Measurements from ENCODE around the gene HRAS. TPM values are rescaled to one million over a fixed set of nuclear protein-coding genes. Genes with fewer than 3 reads are reported as not detected.

The HRAS gene
- total RNA-seq, 1 experiment from 2014 or later: 123 TPM

DNA sequence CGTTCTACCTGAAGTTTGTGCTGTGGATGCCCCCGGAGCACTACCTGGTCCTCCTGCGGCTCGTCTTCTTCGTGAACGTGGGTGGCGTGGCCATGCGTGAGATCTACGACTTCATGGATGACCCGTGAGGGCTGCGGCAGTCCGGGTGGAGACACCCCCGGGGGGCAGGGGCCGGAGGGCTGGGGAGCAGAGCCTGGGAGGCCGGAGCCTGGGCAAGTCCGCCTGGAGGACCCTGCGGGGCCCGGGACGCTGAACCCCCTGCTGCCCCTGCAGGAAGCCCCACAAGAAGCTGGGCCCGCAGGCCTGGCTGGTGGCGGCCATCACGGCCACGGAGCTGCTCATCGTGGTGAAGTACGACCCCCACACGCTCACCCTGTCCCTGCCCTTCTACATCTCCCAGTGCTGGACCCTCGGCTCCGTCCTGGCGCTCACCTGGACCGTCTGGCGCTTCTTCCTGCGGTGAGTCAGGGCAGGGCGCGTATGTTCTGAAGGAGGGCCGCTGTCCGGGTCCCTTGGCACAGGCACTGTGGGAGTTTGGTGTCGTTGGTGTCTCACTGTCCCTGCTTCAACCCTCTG lies 45.7 kb downstream of the HRAS start:
- intact Hi-C loops (cut with micrococcal nuclease): no loop called here
- no peak overlapping the region for H3K4me3 Mint-ChIP-seq (ENCODE audit: unreplicated experiment)
- POLR2A ChIA-PET: interaction anchor here (0.6 kb wide), 1 partner anchor 16 kb away, joined by 3 read pairs; no protein-coding TSS in a partner anchor
- no peak for DNase-seq (ENCODE audit: unreplicated experiment)
- H3K9me3 Mint-ChIP-seq (ENCODE audit: unreplicated experiment): no peaks in the 10 kb centered on the region
- H3K27me3 Mint-ChIP-seq (ENCODE audit: insufficient read depth, unreplicated experiment): no peaks in the 10 kb centered on the region
- no TSS peak for BruUV-seq (replicated peaks)
- H3K4me1 Mint-ChIP-seq (ENCODE audit: insufficient read depth, unreplicated experiment): no peaks in the 10 kb centered on the region
- H3K27ac Mint-ChIP-seq (ENCODE audit: low read depth, unreplicated experiment): no peak overlapping the region
- CTCF ChIA-PET: no interaction called here
- peaks cover 31% of the 10 kb centered on the region for H3K36me3 Mint-ChIP-seq (ENCODE audit: insufficient read depth, unreplicated experiment)
- TF ChIP-seq, protein P1, sequence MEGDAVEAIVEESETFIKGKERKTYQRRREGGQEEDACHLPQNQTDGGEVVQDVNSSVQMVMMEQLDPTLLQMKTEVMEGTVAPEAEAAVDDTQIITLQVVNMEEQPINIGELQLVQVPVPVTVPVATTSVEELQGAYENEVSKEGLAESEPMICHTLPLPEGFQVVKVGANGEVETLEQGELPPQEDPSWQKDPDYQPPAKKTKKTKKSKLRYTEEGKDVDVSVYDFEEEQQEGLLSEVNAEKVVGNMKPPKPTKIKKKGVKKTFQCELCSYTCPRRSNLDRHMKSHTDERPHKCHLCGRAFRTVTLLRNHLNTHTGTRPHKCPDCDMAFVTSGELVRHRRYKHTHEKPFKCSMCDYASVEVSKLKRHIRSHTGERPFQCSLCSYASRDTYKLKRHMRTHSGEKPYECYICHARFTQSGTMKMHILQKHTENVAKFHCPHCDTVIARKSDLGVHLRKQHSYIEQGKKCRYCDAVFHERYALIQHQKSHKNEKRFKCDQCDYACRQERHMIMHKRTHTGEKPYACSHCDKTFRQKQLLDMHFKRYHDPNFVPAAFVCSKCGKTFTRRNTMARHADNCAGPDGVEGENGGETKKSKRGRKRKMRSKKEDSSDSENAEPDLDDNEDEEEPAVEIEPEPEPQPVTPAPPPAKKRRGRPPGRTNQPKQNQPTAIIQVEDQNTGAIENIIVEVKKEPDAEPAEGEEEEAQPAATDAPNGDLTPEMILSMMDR (IDR thresholded peaks at IDR 0.05; ENCODE audit: unreplicated experiment): no peak

DNA sequence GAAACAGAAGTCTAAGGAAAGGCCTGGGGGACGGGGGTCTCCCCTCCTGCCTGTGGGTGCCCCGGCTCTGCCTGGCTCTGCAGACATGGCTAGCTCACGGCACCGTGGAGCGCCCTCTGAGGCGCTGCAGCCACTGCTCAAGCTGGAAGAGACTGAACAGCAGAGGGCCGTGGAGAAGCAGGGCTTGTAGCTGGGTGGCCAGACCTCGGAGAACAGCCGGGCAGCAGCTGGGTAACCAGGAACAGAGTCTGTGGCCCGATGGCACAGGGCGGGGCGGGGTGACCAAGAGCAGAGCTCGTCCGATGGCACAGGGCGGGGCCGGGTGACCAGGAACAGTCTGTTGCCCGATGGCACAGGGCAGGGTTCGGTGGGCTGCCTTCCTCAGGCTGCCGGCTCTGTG lies 46.4 kb downstream of the HRAS start:
- Mint-ChIP-seq H3K4me1 (ENCODE audit: insufficient read depth, unreplicated experiment) (no peaks in the 10 kb centered on the region), H3K27ac (ENCODE audit: low read depth, unreplicated experiment) (no peak overlapping the region), H3K4me3 (ENCODE audit: unreplicated experiment) (no peak overlapping the region), H3K9me3 (ENCODE audit: unreplicated experiment) (no peaks in the 10 kb centered on the region), H3K27me3 (ENCODE audit: insufficient read depth, unreplicated experiment) (no peaks in the 10 kb centered on the region), H3K36me3 (ENCODE audit: insufficient read depth, unreplicated experiment) (peaks cover 24% of the 10 kb centered on the region)
- intact Hi-C loops (cut with micrococcal nuclease): no loop called here
- no peak for DNase-seq (ENCODE audit: unreplicated experiment)
- TF ChIP-seq, protein P1 (IDR thresholded peaks at IDR 0.05; ENCODE audit: unreplicated experiment): no peak
- ChIA-PET POLR2A (no interaction called here), CTCF (no interaction called here)
- BruUV-seq (replicated peaks): no TSS peak

- TF ChIP-seq, protein P1 (IDR thresholded peaks at IDR 0.05; ENCODE audit: unreplicated experiment): no peak
- Mint-ChIP-seq H3K4me1 (ENCODE audit: insufficient read depth, unreplicated experiment) (no peaks in the 10 kb centered on the region), H3K27ac (ENCODE audit: low read depth, unreplicated experiment) (no peak overlapping the region), H3K27me3 (ENCODE audit: insufficient read depth, unreplicated experiment) (no peaks in the 10 kb centered on the region), H3K36me3 (ENCODE audit: insufficient read depth, unreplicated experiment) (peaks cover 20% of the 10 kb centered on the region), H3K9me3 (ENCODE audit: unreplicated experiment) (no peaks in the 10 kb centered on the region), H3K4me3 (ENCODE audit: unreplicated experiment) (no peak overlapping the region)
- DNase-seq (ENCODE audit: unreplicated experiment): no peak
- intact Hi-C loops (cut with micrococcal nuclease): no loop called here
- ChIA-PET CTCF (no interaction called here), POLR2A (no interaction called here)
- BruUV-seq (replicated peaks): no TSS peak
Measured at GRCh38 chr11:488579-488978, 46.8 kb downstream of the HRAS start.

DNA sequence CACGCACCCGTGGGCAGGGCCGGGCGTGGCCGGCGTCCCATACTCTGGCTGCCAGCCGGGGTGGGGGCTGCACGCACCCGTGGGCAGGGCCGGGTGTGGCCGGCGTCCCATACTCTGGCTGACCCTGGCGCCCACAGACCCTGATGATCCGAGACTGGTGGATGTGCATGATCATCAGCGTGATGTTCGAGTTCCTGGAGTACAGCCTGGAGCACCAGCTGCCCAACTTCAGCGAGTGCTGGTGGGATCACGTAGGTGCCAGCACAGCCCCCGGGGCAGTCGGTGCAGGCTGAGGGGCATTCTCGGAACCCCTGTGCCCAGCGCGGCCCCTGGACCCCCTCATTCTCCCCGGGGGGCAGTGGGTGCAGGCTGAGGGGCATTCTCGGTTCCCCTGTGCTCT lies 47.3 kb downstream of the HRAS start:
- ChIA-PET CTCF (no interaction called here), POLR2A (no interaction called here)
- Mint-ChIP-seq H3K36me3 (ENCODE audit: insufficient read depth, unreplicated experiment) (peaks cover 14% of the 10 kb centered on the region), H3K27me3 (ENCODE audit: insufficient read depth, unreplicated experiment) (no peaks in the 10 kb centered on the region), H3K27ac (ENCODE audit: low read depth, unreplicated experiment) (no peak overlapping the region), H3K4me1 (ENCODE audit: insufficient read depth, unreplicated experiment) (no peaks in the 10 kb centered on the region), H3K4me3 (ENCODE audit: unreplicated experiment) (no peak overlapping the region), H3K9me3 (ENCODE audit: unreplicated experiment) (no peaks in the 10 kb centered on the region)
- intact Hi-C loops (cut with micrococcal nuclease): no loop called here
- TF ChIP-seq, protein P1 (IDR thresholded peaks at IDR 0.05; ENCODE audit: unreplicated experiment): no peak
- no peak for DNase-seq (ENCODE audit: unreplicated experiment)
- no TSS peak for BruUV-seq (replicated peaks)
